GM19395 (cell line): ENCODE measurements around the gene CCDC200.
"Not testable (repeated sequence)": the region's sequence is repeated elsewhere in the genome, so short reads cannot be mapped to it uniquely, and the experiment has no call there.

Experiments
- ATAC-seq: cut with Tn5 transposase; IDR thresholded peaks from one replicate; pipeline ENCODE4 v1.9.1; 2021; ENCODE audit warnings: mild to moderate bottlenecking, moderate library complexity; ENCODE audit not compliant: unreplicated experiment

The CCDC200 gene

DNA sequence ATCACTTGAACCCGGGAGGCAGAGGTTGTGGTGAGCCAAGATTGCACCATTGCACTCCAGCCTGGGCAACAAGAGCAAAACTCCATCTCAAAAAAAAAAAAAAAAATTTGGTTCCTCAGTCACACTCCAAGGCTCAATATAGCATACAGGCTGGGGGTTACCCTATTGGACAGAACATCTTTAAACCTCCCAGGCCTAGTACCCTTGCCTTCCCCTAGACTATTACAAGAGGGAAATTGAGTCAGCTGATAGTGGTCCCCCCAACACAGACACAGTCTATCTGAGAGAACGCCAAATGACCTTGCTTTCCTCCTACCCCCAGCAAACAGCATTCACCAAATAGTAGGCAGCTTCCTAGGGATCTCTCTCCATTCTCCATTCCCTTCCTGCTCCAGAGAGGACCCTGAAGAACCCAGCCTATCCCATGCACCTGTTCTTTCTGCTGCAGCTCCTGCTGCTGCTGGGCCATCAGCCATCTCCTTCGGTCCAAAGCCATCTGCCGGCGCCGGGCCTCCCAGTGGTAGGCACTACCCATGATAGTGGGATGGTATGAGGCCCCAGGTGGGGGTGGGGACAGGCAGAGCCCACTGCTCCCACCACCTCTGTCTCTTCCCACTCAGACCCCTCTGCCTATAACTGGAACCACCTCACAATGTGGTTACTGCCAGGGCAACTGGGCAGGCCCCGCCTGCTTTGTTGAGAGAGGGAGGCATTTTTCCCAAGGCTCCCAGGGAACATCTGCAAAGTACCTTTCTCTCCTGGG is at the start of gene CCDC200:
Gene CCDC200 (minus strand): TSS at position 604 of the 763 bp plus-strand sequence. CDS start 69 bp downstream, at position 535.
- not testable (repeated sequence) for ATAC-seq

DNA sequence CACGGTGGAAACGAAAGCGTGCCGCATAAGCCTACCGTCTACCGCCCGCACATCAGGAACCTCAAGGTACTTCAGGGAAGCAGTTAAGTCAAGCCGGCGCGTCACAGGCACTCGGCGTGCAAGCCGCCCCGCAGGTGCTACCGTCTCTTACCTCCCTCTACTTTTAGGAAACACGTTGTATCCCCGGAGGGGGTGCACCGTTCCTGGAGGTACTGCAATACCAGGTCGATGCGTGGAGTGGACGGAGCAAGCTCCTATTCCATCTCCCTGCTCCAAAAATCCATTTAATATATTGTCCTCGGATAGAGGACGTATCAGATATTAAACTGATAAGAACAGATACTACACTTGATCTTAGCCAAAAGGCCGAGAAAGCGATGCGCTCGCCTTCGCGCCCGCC is 44.5 kb upstream of the CCDC200 start:
- ATAC-seq, result not testable (repeated sequence)

- not testable (repeated sequence) for ATAC-seq
These were observed 44.1 kb upstream of the CCDC200 start for GRCh38 chr17:43272483-43272882.

DNA sequence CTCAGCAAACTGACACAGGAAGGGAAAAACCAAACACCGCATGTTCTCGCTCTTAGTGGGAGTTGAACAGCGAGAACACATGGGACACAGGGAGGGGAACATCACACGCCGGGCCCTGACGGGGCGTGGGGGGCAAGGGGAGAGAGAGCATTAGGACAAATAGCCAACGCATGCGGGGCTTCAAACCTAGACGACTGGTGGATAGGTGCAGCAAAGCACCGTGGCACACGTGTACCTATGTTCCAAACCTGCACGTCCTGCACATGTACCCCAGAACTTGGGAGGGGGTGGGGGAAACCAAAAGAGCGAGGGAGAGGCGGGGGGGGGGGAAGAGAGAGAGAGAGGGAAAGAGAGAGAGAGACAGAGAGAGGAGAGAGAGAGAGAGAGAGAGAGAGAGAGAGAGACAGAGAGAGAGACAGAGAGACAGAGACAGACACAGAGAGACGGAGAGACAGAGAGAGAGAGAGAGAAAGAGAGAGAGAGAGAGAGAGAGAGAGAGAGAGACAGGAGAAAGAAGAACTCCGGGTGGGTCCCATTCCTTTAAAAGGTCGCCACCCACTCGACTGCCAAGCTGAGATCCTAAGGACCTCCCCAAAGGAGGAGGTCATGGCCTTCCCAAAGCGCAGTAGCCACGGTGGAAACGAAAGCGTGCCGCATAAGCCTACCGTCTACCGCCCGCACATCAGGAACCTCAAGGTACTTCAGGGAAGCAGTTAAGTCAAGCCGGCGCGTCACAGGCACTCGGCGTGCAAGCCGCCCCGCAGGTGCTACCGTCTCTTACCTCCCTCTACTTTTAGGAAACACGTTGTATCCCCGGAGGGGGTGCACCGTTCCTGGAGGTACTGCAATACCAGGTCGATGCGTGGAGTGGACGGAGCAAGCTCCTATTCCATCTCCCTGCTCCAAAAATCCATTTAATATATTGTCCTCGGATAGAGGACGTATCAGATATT is 42.4 kb upstream of the CCDC200 start:
- not testable (repeated sequence) for ATAC-seq

- not testable (repeated sequence) for ATAC-seq
These were observed 18.0 kb upstream of the CCDC200 start for GRCh38 chr17:43246456-43246855.

DNA sequence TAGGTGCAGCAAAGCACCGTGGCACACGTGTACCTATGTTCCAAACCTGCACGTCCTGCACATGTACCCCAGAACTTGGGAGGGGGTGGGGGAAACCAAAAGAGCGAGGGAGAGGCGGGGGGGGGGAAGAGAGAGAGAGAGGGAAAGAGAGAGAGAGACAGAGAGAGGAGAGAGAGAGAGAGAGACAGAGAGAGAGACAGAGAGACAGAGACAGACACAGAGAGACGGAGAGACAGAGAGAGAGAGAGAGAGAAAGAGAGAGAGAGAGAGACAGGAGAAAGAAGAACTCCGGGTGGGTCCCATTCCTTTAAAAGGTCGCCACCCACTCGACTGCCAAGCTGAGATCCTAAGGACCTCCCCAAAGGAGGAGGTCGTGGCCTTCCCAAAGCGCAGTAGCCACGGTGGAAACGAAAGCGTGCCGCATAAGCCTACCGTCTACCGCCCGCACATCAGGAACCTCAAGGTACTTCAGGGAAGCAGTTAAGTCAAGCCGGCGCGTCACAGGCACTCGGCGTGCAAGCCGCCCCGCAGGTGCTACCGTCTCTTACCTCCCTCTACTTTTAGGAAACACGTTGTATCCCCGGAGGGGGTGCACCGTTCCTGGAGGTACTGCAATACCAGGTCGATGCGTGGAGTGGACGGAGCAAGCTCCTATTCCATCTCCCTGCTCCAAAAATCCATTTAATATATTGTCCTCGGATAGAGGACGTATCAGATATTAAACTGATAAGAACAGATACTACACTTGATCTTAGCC is 12.4 kb upstream of the CCDC200 start:
- not testable (repeated sequence) for ATAC-seq

- not testable (repeated sequence) for ATAC-seq
These were observed 11.2 kb upstream of the CCDC200 start for GRCh38 chr17:43239597-43239996.

DNA sequence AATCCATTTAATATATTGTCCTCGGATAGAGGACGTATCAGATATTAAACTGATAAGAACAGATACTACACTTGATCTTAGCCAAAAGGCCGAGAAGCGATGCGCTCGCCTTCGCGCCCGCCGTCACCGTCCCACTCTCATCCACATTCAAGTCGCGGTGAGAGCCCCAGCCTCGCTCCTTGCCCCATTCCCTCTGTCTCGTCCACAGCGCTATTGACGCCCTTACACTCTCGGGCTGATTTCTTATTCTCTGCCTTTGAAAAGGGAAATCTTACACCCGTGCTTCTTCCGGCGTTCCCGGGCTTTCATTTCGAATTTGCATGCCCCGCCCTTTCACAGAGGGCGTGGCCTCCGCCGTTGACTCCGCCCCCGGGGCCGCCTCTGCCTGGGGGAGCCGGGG is 5.5 kb upstream of the CCDC200 start, which contains the start of gene RNU2-1:
Gene RNU2-1 (minus strand): TSS at position 101 of the 400 bp plus-strand sequence.
- ATAC-seq, result not testable (repeated sequence)

DNA sequence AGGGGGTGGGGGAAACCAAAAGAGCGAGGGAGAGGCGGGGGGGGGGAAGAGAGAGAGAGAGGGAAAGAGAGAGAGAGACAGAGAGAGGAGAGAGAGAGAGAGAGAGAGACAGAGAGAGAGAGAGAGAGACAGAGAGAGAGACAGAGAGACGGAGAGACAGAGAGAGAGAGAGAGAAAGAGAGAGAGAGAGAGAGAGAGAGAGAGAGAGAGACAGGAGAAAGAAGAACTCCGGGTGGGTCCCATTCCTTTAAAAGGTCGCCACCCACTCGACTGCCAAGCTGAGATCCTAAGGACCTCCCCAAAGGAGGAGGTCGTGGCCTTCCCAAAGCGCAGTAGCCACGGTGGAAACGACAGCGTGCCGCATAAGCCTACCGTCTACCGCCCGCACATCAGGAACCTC is 4.8 kb upstream of the CCDC200 start:
- ATAC-seq, result not testable (repeated sequence)

DNA sequence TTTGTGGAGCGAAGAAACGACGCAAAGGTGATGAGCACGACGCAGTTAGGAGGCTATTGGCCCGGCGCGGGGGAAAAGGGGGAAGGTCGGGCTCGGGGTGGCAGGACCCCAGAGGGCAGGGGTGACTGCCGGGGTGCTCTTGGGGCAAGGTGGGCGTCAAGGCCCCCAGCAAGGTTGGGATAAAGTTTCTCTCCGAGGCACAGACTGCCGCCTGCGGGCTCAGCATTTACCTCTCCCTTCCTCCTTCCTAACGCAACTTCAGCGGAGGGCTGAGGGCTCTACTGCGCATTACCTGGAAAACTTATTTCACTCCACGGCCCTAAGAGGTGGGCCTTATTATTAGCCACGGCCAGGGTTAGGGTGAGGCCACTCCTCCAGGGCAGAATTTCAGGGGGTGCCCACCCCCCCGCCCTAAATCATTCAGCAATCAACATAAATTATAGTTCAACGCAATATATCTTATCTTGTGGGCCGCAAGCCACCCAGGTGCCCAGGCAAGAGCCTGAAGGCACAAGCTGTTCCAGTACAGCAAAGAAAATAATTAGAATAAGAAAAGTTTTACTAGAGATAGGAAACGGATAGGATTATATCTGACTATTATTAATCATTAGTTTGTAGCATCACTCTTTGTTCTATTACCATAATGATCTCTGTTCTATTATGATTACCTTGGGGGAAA is 3.7 kb upstream of the CCDC200 start:
- ATAC-seq, result not testable (repeated sequence)

GRCh38 chr17:43231205-43232020 is 3.0 kb upstream of the CCDC200 start:
- ATAC-seq, result not testable (repeated sequence)

DNA sequence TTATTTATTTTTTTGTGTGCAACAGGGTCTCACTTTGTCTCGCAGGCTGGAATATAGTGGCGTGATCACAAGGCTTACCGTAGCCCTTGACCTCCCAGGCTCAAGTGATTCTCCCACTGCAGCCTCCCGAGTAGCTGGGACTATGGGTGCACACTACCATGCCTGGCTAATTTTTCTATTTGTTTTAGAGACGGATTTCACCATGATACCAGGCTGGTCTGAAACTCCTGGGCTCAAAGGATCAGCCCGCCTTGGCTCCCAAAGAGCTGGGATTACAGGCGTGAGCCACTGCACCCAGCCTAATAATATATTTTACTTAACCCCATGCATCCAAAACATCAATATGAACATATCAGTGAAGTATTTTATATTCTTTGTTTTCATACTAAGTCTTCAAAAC is 2.0 kb downstream of the CCDC200 start:
- no peak for ATAC-seq

- ATAC-seq, result no peak
These were observed 4.2 kb downstream of the CCDC200 start for GRCh38 chr17:43224146-43224705.

- no peak for ATAC-seq
These were observed 7.8 kb downstream of the CCDC200 start for GRCh38 chr17:43220511-43221125.

- no peak for ATAC-seq
These were observed 8.6 kb downstream of the CCDC200 start for GRCh38 chr17:43219746-43220380.

- ATAC-seq, result no peak
These were observed 9.4 kb downstream of the CCDC200 start for GRCh38 chr17:43219001-43219400.

GRCh38 chr17:43217614-43218087 is 10.8 kb downstream of the CCDC200 start:
- ATAC-seq, result no peak
